ENCODE data around the gene UST.
"Not testable (repeated sequence)": the region's sequence is repeated elsewhere in the genome, so short reads cannot be mapped to it uniquely, and the experiment has no call there.

The UST gene

GRCh38 chr6:148765898-148766808 is 19.3 kb downstream of the UST start:
- no peak for DNase-seq (ENCODE audit: low read depth in 2 of 2)

GRCh38 chr6:148768646-148769270 is 21.9 kb downstream of the UST start:
- DNase-seq (ENCODE audit: low read depth in 2 of 2): no peak

GRCh38 chr6:148769304-148769968 is 22.6 kb downstream of the UST start:
- no peak for DNase-seq (ENCODE audit: low read depth in 2 of 2)

DNA sequence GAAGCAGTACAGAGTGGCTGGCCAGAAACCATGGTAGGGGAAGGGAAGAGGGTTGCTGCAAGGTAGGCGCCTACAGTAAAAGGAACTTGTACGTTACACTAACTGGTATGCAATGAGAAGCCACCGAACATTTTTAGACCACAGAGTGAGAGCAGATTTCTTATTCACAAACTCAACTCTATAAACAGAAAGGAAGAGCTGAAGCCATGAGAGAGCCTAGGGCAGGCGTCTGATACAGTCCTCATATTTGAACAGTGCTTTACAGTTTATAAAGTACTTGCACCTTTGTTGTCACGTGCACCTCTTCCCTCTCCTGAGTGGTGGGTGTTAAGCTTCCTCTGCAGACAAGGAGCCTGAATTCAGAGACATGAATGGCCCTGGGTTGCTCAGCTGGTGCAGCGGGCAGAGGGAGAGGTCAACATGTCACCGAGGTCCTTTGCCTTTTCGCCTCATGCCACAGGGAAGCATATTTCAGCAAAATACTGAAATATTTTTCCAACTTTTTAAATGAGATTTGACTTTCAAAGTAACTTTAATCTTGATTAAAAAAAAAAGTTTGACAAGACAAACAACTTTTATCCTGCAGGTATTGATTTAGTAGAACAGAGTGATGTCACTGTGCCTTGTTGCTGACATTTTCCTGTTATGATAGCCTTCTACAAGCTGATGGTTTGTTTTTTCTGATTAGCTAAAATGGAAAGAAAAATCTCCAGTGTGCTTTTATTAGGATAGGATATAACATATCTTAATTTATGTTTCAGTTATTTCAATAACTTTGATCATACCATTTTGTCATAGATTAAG is 23.8 kb downstream of the UST start:
- no peak for DNase-seq (ENCODE audit: low read depth in 2 of 2)

DNA sequence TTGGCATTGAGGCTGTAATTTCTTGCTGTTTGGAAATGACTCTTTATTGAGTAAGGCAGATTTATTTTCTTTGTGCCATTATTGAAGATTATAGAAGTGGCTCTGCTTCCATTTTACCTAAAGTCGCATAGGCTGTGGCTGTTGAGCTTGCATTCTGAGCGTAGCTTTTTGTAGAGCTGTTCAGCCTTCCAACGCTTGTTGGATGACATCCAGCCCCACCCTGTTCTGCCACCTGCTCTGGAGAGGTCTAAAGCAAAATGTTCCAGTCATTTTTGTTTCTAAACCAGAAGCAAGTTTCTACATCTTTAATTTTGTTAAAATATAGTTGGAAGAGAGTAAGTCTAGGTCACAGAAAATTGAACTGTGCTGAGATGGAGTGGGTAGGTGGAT is 24.4 kb downstream of the UST start:
- DNase-seq (ENCODE audit: low read depth in 2 of 2): no peak

DNA sequence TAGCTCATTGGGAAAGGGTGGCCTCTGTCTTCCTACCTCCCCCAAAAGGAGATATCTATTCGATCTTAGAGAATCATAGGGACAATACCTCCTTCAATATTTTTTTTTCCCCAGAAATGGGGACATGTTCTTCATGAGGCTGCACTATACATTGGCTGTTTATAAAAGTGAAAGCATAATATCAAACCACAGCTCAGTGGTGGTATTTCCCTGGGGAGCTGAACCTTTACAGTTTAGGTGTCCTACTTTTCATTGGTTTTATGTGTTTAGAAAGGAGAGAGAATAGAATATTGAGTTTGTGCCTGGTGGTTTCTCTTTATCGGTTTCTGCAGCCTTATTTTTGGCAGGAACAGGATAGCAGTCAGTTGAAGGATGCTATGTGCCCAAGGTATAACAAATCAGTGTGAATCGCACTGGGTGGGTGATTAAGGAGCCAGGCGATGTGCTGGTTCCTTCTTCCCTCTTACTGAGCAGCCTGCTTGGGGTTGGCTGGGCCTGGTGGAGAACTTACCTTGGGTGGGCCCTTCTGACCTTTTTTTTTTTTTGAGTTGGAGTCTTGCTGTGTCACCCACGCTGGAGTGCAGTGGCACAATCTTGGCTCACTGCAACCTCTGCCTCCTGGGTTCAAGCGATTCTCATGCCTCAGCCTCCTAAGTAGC is 25.2 kb downstream of the UST start:
- DNase-seq (ENCODE audit: low read depth in 2 of 2): no peak

DNA sequence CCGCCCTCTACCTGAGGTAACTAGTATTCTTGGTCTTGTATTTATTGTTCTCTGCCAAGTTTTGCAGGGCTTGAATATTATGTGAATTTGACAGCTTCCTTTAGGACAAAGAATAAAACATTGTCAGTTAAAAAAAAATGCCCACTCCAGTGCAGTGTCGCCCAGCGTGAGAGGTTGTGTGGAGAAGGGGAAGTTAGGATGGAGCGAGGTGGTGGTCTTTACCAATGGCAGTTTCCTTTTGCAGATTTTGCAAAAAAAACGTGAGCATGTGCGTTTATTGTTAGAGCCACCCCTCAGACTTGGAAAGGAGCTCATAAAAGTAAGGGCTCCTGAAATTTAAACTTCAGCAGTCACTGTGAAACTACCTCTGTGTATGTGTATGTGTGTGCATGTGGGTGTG is 28.3 kb downstream of the UST start:
- no peak for DNase-seq (ENCODE audit: low read depth in 2 of 2)

GRCh38 chr6:148776321-148777308 is 29.8 kb downstream of the UST start:
- no peak for DNase-seq (ENCODE audit: low read depth in 2 of 2)

GRCh38 chr6:148779142-148779562 is 32.3 kb downstream of the UST start:
- DNase-seq (ENCODE audit: low read depth in 2 of 2): no peak

DNA sequence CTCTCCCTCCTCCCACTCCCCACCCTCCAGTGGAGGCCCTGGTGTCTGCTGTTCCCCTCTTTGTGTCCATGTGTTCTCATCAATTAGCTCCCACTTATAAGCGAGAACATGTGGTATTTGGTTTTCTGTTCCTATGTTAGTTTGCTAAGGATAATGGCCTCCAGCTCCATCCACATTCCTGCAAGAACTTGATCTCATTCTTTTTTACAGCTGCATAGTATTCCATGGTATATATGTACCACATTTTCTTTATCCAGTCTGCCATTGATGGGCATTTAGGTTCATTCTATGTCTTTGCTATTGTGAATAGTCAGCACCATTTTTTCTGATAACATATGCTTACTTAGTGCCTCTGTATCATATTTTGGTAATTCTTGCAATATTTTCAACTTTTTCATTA is 33.6 kb downstream of the UST start:
- DNase-seq (ENCODE audit: low read depth in 2 of 2): not testable (repeated sequence)

DNA sequence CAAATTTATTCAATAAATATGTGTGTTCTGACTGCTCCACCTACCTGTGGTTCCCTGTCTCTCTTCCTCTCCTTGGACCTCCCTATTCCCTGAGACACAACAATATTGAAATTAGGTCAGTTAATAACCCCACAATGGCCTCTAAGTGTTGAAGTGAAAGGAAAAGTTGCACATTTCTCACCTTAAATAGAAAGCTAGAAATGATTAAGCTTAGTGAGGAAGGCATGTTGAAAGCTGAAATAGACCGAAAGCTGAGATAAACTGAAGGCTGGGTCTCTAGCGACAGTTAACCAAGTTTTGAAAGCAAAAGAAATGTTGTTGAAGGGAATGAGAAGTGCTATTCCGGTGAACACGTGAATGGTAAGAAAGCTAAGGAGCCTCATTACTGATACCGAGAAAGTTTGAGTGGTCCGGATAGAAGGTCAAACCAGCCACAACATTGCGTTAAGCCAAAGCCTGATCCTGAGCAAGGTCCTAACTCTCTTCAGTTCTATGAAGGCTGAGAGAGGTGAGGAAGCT is 34.1 kb downstream of the UST start:
- no peak for DNase-seq (ENCODE audit: low read depth in 2 of 2)

DNA sequence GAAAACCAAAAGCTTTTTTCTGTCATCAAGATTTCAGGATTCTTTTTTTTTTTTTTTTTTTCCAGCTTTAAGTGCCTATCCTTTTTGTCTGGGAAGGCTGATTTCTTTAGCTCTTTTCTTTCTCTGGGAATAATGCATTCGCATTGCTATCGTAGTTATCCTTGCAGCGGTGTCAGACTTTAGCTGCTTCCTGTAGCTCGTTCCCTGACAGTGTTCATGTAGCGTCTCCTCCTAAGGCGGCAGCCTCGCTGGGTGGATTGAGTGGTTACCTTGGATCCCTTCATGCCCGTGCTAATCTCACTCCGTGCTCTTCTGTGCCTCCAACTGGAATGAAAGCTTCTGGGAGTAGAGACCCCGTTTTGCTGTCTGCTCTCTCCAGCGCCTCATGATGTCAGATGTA is 43.1 kb downstream of the UST start:
- DNase-seq (ENCODE audit: low read depth in 2 of 2): no peak

DNA sequence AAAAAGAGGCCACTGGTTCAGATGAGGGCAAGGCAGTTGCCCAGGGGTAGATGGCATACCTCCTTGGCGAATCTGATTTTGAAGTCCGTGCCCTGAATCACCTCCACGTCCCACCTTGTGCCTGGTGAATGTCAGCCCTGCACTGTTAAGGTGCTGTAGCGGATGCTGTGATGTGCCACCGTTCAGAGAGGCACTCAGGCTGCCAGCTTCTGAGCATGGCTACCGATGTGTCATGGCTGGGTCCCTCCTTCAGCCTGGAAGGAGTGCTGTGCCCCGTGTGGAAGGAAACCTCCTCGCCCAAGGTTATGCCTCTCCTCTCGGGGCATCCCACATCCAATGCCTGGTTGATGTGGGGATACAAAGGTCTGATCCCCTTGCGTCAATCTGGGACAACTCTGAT is 43.6 kb downstream of the UST start:
- DNase-seq (ENCODE audit: low read depth in 2 of 2): no peak

DNA sequence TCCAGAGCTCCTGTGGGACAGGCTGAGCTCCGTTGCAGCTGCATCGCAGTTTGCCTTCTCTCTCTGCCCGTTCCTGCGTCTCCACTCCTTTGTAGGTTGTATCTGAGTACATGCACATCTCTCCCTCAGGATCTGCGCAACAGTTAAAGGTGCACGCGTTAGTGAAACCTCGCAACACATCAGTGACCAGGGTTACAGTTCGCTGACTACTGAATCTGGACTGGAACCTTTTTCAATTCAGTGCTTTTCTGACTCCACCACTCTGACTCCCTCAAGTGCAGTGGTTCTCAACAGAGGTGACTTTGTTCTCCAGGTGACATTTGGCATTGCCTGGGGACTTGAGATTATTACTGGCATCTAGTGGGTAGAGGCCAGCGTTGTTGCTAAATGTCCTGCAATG is 44.0 kb downstream of the UST start:
- no peak for DNase-seq (ENCODE audit: low read depth in 2 of 2)

DNA sequence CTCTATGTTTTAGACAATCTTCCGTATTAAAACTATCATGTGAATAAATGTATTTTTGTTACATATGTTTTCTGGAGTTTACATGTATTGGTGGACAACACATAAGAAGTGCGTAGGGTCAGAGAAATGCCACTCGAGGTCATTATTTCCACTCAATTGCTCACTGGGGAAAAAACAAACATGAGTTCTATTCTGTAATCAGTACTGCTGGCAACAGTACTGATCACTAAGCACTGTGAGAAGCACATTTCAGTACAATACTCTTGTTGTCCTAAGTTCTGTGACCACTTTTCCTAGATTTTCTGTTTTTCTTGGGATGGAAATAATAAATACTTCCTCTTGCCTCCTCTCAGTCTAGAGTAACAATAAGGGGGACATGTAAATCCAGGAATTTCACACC is 44.5 kb downstream of the UST start:
- no peak for DNase-seq (ENCODE audit: low read depth in 2 of 2)

- no peak for DNase-seq (ENCODE audit: low read depth in 2 of 2)
These were observed 46.9 kb downstream of the UST start for GRCh38 chr6:148793721-148794120.

DNA sequence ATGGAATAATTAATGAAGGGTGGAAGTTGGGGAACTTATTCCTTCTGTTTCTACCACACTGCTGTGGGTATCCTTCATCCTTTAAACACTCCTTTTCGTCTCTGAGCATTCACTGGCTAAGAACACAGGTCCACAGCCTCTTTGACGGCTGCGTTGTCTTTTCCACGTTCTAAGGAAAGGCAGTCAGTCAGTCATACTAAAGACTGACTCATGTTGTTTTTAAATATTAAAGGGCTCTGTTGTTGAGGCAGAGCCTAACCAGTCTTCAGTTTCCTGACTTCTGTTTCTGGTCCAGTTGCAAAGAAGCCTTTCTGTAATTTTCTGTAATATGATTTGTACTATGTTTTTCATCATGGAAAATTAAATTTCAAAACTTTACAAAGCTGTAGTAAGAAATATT is 48.0 kb downstream of the UST start:
- no peak for DNase-seq (ENCODE audit: low read depth in 2 of 2)

DNA sequence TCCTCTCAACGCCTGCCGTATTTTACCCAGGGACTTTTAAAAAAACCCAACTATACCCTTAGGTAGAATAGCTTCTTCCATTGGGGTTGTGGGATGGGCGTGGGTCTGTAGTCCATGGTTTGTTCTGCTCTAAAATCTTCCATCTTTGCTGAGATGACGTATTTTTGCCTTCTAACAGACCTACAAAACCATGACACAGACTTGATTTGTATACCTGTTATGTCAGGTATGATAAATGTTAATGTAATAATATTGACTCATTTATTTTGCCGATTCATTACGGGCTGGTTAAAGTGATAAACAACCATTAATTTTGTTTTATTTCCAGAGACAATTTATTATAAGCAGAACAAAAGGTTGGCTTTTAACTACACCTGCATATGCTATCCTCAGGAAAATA is 48.7 kb downstream of the UST start:
- no peak for DNase-seq (ENCODE audit: low read depth in 2 of 2)

- no peak for DNase-seq (ENCODE audit: low read depth in 2 of 2)
These were observed 52.8 kb downstream of the UST start for GRCh38 chr6:148799647-148800046.

DNA sequence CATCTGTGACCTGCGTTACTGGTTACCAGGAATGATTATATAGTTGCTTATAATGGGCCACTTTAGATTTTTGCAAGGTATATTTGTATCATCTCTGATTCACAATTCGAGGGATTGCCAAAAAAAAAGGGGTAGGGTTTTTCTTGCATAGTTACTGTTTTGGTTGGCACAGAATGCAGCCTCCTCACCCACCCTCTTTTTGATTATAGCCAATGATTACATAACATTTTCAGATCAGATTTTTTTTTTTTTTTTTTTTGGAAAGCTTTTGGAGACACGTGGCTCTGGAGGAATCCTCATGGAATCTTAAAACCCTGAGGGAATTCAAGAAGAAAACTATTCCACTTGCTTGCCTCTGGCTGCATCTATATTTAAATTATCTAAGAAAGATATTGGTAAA is 53.7 kb downstream of the UST start:
- no peak for DNase-seq (ENCODE audit: low read depth in 2 of 2)

Data from stimulated activated CD4-positive, alpha-beta T cell treated with anti-CD3 and anti-CD28 coated beads, Interleukin-4, amount 100 ng/mL, for 48 hours (primary cell).